Measurements from ENCODE around the gene NCOA7. TPM values are rescaled to one million over a fixed set of nuclear protein-coding genes. Genes with fewer than 3 reads are reported as not detected.
"Not testable (repeated sequence)": the region's sequence is repeated elsewhere in the genome, so short reads cannot be mapped to it uniquely, and the experiment has no call there.

Gene NCOA7
- total RNA-seq, 1 donor: 34.0 TPM

DNA sequence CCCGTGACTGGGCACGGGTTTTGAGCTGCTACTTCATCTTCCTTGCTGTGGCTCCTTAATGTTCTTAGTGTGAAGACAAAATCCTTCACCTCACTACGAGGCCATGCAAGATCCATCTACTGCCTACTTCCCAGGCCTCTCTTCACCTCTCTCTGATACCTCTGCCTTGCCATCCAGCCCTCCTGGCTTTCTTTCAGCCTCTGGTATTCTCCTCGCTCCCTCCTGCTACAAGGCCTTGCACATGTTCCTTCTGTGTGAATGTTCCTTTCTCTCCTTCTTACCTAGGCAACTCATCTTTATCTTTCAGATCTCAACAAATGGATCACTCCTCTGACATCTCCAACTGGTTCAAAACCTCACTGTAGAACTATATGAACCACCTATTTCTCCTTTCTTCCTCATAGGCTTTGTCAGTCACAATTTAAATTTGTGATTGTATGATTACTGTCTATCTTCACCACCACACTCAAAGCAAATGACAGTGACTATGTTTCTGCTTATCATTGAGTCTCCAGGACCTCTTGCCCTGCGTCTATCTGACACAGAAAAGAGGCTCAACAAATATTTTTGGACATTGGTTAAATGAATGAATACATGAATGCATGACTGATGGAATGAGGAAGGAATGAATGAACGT, 21.5 kb upstream of the NCOA7 start:
- no peak overlapping the region for H3K4me2 ChIP-seq (ENCODE audit: insufficient read depth, low read length)
- TF ChIP-seq, protein P1, sequence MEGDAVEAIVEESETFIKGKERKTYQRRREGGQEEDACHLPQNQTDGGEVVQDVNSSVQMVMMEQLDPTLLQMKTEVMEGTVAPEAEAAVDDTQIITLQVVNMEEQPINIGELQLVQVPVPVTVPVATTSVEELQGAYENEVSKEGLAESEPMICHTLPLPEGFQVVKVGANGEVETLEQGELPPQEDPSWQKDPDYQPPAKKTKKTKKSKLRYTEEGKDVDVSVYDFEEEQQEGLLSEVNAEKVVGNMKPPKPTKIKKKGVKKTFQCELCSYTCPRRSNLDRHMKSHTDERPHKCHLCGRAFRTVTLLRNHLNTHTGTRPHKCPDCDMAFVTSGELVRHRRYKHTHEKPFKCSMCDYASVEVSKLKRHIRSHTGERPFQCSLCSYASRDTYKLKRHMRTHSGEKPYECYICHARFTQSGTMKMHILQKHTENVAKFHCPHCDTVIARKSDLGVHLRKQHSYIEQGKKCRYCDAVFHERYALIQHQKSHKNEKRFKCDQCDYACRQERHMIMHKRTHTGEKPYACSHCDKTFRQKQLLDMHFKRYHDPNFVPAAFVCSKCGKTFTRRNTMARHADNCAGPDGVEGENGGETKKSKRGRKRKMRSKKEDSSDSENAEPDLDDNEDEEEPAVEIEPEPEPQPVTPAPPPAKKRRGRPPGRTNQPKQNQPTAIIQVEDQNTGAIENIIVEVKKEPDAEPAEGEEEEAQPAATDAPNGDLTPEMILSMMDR (IDR thresholded peaks at IDR 0.05; ENCODE audit: extremely low read depth, low read depth, low read length): no peak
- H3K27me3 ChIP-seq (ENCODE audit: insufficient read depth, low read length): peaks cover 10% of the 10 kb centered on the region
- H3K36me3 ChIP-seq (ENCODE audit: insufficient read depth, low read length): no peaks in the 10 kb centered on the region
- no peak overlapping the region for H3K4me3 ChIP-seq (ENCODE audit: insufficient read depth, low read length)
- no peaks in the 10 kb centered on the region for H3K9me3 ChIP-seq (ENCODE audit: low read depth, low read length)
- no peak overlapping the region for H3K27ac ChIP-seq (ENCODE audit: low read depth, low read length)
- no peak for DNase-seq (ENCODE audit: insufficient read length, low spot score, missing footprints)
- H4K20me1 ChIP-seq (ENCODE audit: insufficient read depth, low read length): no peaks in the 10 kb centered on the region
- H3K79me2 ChIP-seq (ENCODE audit: insufficient read depth, low read length): no peaks in the 10 kb centered on the region
- H2AFZ ChIP-seq (ENCODE audit: low read length): no peak overlapping the region
- no peaks in the 10 kb centered on the region for H3K4me1 ChIP-seq (ENCODE audit: insufficient read depth, low read length)

DNA sequence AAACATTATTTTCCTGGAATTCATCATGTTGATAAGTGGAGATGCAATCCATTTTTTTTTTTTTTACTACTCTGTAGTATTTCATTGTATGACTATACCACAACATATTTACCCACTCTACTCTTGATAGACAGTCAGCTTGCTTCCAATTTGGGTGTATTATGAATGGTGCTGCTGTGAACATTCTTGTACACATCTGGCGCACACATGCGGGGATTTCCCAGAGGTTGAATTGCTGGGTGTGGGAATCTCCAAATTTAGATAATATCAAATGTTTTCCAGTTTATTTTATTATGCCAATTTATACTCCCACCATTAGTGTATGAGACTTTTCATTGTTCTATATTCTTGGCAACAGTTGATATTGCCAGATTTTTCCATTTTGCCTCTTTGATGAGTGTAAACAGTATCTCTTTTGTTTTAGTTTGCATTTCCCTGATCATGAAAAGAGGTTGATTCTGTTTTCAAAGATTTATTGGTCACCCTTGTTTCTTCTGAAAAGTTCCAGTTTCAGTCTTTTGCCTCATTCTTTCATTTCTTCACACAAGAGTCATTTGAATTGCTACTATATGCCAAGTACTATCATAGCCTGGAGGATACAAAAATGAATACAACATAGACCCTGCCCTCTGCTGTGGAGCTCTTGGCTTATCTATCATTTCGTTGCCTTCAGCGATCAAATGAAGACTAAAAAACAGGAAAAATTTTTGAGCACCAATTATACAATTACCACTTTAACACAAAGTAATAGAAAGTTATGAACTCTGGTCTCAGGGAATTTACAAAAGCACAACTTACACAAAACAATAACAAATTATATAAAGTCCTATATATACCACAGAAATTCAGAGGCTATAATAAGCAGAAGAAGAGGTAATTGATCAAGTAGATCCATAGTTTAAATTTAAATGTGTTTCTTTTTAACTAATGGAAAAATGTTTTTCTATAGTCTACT, 17.1 kb upstream of the NCOA7 start:
- DNase-seq (ENCODE audit: insufficient read length, low spot score, missing footprints): no peak
- H2AFZ ChIP-seq (ENCODE audit: low read length): no peak overlapping the region
- TF ChIP-seq, protein P1 (IDR thresholded peaks at IDR 0.05; ENCODE audit: extremely low read depth, low read depth, low read length): no peak

DNA sequence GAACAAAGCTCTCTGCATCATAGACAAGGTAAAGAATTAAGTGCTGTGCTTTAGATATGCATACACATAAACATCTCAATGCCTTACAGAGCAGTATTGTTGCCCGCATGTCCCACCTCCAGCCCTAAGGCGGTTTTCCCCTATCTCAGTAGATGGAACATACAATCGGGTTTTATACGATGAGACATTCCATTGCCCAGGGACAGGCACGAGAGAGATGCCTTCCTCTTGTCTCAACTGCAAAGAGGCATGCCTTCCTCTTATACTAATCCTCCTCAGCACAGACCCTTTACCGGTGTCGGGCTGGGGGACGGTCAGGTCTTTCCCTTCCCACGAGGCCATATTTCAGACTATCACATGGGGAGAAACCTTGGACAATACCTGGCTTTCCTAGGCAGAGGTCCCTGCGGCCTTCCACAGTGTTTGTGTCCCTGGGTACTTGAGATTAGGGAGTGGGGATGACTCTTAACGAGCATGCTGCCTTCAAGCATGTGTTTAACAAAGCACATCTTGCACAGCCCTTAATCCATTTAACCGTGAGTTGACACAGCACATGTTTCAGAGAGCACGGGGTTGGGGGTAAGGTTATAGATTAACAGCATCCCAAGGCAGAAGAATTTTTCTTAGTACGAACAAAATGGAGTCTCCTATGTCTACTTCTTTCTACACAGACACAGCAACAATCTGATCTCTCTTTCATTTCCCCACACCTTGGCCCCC, 14.5 kb upstream of the NCOA7 start:
- not testable (repeated sequence) for H3K4me1 ChIP-seq (ENCODE audit: insufficient read depth, low read length); H3K4me3 ChIP-seq (ENCODE audit: insufficient read depth, low read length); H3K79me2 ChIP-seq (ENCODE audit: insufficient read depth, low read length); H4K20me1 ChIP-seq (ENCODE audit: insufficient read depth, low read length); H3K4me2 ChIP-seq (ENCODE audit: insufficient read depth, low read length); DNase-seq (ENCODE audit: insufficient read length, low spot score, missing footprints); H3K27ac ChIP-seq (ENCODE audit: low read depth, low read length); H3K9me3 ChIP-seq (ENCODE audit: low read depth, low read length); H2AFZ ChIP-seq (ENCODE audit: low read length); H3K36me3 ChIP-seq (ENCODE audit: insufficient read depth, low read length); H3K27me3 ChIP-seq (ENCODE audit: insufficient read depth, low read length)

More for the DNA sequence above, 17.1 kb upstream of the NCOA7 start:
- H4K20me1 ChIP-seq (ENCODE audit: insufficient read depth, low read length): no peaks in the 10 kb centered on the region
- no peaks in the 10 kb centered on the region for H3K4me1 ChIP-seq (ENCODE audit: insufficient read depth, low read length)
- H3K36me3 ChIP-seq (ENCODE audit: insufficient read depth, low read length): no peaks in the 10 kb centered on the region
- H3K79me2 ChIP-seq (ENCODE audit: insufficient read depth, low read length): no peaks in the 10 kb centered on the region
- H3K4me3 ChIP-seq (ENCODE audit: insufficient read depth, low read length): no peak overlapping the region
- peaks cover 6% of the 10 kb centered on the region for H3K27me3 ChIP-seq (ENCODE audit: insufficient read depth, low read length)
- H3K9me3 ChIP-seq (ENCODE audit: low read depth, low read length): no peaks in the 10 kb centered on the region
- no peak overlapping the region for H3K27ac ChIP-seq (ENCODE audit: low read depth, low read length)
- no peak overlapping the region for H3K4me2 ChIP-seq (ENCODE audit: insufficient read depth, low read length)

DNA sequence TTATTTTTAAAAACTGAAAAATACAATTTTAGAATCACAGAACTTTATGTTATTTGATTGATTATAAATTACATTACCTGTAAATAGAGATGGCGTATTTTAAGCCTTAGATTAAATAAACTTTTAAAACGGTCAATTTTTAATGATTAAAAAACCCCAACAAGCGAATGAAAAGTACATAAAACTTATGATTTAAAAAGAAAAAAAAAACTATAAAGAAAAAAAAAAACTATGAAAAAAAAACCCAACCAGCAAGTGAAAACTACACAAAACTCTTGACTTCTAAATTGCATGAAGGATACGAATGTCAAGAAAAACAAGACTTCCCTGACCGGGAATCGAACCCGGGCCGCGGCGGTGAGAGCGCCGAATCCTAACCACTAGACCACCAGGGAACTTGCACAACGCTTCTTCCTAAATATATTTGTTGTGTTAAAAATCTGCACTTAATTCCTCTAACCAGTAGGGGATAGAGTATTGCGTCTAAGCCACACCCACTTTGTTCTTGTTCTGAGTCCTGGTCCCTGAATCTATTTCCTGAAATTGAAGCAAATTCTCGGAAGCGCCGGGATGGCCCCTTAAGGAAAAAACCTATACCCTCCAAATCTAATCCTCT, 10.7 kb upstream of the NCOA7 start:
- DNase-seq (ENCODE audit: insufficient read length, low spot score, missing footprints): peak; percentile 91
- TF ChIP-seq, protein P1 (IDR thresholded peaks at IDR 0.05; ENCODE audit: extremely low read depth, low read depth, low read length): no peak
- peak overlapping the region; percentile 96 for H3K27ac ChIP-seq (ENCODE audit: low read depth, low read length)

More for the DNA sequence above, 10.7 kb upstream of the NCOA7 start:
- Histone ChIP-seq H3K4me3 (ENCODE audit: insufficient read depth, low read length) (peak overlapping the region; percentile 86), H3K36me3 (ENCODE audit: insufficient read depth, low read length) (no peaks in the 10 kb centered on the region), H3K9me3 (ENCODE audit: low read depth, low read length) (no peaks in the 10 kb centered on the region), H3K79me2 (ENCODE audit: insufficient read depth, low read length) (no peaks in the 10 kb centered on the region), H4K20me1 (ENCODE audit: insufficient read depth, low read length) (no peaks in the 10 kb centered on the region), H3K4me2 (ENCODE audit: insufficient read depth, low read length) (peak overlapping the region; percentile 100), H2AFZ (ENCODE audit: low read length) (peak overlapping the region; percentile 97), H3K4me1 (ENCODE audit: insufficient read depth, low read length) (peaks cover 17% of the 10 kb centered on the region), H3K27me3 (ENCODE audit: insufficient read depth, low read length) (peaks cover 6% of the 10 kb centered on the region)
